Endothelial cell (in vitro differentiated cells): Measurements from ENCODE around the gene AMPH. TPM values are rescaled to one million over a fixed set of nuclear protein-coding genes. Genes with fewer than 3 reads are reported as not detected.
A peak's percentile ranks its signal among the peaks of the same experiment; 100 is the strongest.

ENCODE experiments used
- DNase-seq: peaks from one replicate; pipeline ENCODE4 v3.0.0; 2021; ENCODE audit warnings: low spot score
- H3K27ac Mint-ChIP-seq: one replicate; pipeline ENCODE4 v1.8.0; 2021; ENCODE audit warnings: mixed read lengths, inconsistent platforms; ENCODE audit not compliant: unreplicated experiment
- H3K27me3 Mint-ChIP-seq: one replicate; pipeline ENCODE4 v1.8.0; 2021; ENCODE audit warnings: mild to moderate bottlenecking, moderate library complexity, mixed read lengths, inconsistent platforms; ENCODE audit not compliant: unreplicated experiment
- H3K36me3 Mint-ChIP-seq: one replicate; pipeline ENCODE4 v1.8.0; 2021; ENCODE audit warnings: mild to moderate bottlenecking, low read depth, mixed read lengths, inconsistent platforms; ENCODE audit not compliant: unreplicated experiment
- H3K4me1 Mint-ChIP-seq: one replicate; pipeline ENCODE4 v1.8.0; 2021; ENCODE audit warnings: mild to moderate bottlenecking, mixed read lengths, inconsistent platforms; ENCODE audit not compliant: unreplicated experiment
- H3K4me3 Mint-ChIP-seq: one replicate; pipeline ENCODE4 v1.8.0; 2021; ENCODE audit warnings: mild to moderate bottlenecking, mixed read lengths, inconsistent platforms; ENCODE audit not compliant: unreplicated experiment
- H3K9me3 Mint-ChIP-seq: one replicate; pipeline ENCODE4 v1.8.0; 2021; ENCODE audit warnings: mixed read lengths, inconsistent platforms; ENCODE audit not compliant: unreplicated experiment
- total RNA-seq: library from RNA; stranded (reverse); fragmentation: NEBNext Ultra II Directional; extraction: Animal tissue kit (Norgen Biotek cat#: 25700); gene quantifications from one replicate; pipeline ENCODE4 v1.2.1, GENCODE V29; 2021; ENCODE audit not compliant: unreplicated experiment
- TF ChIP-seq, protein P1 (sequence below): fragments of 200-600 bp; sonication (generic); IDR thresholded peaks from one replicate; pipeline ENCODE4 v1.5.0; 2021; ENCODE audit warnings: antibody characterized with exemption; ENCODE audit not compliant: unreplicated experiment

Gene AMPH
- total RNA-seq, 1 donor from 2014 or later: 1.6 TPM

DNA sequence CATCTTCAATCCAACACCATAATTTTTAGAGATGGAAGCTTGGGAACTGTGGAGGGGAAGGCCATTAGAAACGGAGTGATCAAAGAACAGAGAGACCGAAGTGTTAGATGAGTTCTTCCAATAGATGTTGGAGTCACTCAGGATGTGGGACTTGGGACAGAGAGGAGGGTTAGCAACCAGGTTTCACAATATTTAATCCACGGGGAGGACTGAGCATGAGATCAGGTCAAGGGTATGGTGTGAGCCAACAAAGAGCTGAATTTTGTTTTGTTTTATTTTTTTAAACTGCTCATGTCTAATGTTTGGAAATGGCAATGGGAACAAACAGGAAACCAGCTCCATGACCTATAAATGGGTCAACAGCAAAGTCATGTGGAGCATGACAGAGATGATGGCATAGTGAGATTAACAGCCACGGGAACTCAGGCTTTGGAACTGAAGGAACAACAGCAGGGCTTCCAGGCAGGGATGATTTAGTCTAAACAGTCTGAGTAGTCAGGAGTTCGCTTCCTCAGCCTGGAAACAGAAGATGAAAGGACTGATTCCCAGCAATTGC, 38.9 kb upstream of the AMPH start:
- Mint-ChIP-seq H3K4me3 (no peak overlapping the region), H3K27me3 (peaks cover 4% of the 10 kb centered on the region), H3K4me1 (peaks cover 25% of the 10 kb centered on the region), H3K27ac (no peak overlapping the region), H3K9me3 (no peaks in the 10 kb centered on the region), H3K36me3 (peaks cover 5% of the 10 kb centered on the region)
- TF ChIP-seq, protein P1, sequence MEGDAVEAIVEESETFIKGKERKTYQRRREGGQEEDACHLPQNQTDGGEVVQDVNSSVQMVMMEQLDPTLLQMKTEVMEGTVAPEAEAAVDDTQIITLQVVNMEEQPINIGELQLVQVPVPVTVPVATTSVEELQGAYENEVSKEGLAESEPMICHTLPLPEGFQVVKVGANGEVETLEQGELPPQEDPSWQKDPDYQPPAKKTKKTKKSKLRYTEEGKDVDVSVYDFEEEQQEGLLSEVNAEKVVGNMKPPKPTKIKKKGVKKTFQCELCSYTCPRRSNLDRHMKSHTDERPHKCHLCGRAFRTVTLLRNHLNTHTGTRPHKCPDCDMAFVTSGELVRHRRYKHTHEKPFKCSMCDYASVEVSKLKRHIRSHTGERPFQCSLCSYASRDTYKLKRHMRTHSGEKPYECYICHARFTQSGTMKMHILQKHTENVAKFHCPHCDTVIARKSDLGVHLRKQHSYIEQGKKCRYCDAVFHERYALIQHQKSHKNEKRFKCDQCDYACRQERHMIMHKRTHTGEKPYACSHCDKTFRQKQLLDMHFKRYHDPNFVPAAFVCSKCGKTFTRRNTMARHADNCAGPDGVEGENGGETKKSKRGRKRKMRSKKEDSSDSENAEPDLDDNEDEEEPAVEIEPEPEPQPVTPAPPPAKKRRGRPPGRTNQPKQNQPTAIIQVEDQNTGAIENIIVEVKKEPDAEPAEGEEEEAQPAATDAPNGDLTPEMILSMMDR: no peak
- no peak for DNase-seq

DNA sequence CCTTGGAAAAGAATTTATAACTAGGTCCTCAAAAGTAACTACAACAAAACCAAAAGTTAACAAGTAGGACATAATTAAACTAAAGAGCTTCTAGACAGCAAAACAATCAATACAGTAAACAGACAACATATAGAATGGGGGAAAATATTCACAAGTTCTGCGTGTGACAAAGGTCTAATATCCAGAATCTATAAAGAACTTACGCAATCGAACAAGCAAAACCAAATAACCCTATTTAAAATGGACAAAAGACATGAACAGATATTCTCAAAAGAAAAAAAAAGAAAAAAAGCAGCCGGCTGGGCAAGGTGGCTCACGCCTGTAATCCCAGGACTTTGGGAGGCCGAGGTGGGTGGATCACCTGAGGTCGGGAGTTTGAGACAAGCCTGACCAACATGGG, 33.8 kb upstream of the AMPH start:
- H3K4me3 Mint-ChIP-seq: no peak overlapping the region
- TF ChIP-seq, protein P1: no peak
- DNase-seq: no peak
- peaks cover 25% of the 10 kb centered on the region for H3K4me1 Mint-ChIP-seq
- no peaks in the 10 kb centered on the region for H3K36me3 Mint-ChIP-seq
- no peak overlapping the region for H3K27ac Mint-ChIP-seq
- no peaks in the 10 kb centered on the region for H3K9me3 Mint-ChIP-seq
- H3K27me3 Mint-ChIP-seq: no peaks in the 10 kb centered on the region

DNA sequence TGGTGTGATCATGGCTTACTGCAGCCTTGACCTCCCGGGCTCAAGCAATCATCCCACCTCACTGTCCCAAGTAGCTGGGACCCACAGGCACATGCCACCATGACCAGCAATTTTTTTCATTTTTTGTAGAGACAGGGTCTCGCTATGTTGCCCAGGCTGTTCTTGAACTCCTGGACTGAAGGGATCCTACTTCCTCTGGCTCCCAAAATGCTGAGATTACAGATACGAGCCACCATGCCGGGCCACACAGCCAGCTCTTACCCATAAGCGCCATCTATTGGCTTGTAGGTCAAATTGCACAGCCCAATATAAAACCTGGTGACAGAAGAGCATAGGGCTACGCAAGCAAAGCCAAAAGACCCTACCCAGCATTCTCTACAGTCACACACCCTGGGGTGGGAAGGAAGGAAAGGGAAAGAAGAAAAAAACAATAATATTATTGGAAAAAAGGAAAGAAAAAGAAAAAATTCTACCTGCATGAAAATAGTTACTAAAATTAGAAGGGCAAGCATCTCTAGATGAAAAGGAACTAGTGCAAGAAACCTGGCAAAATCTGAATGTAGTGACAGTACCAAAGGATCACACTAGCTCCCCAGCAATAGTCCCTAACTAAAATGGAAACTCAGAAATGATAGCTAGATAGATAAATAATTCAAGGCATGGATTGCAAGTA, 29.4 kb upstream of the AMPH start:
- no peak overlapping the region for H3K27ac Mint-ChIP-seq
- TF ChIP-seq, protein P1: peak; percentile 66
- no peak overlapping the region for H3K4me3 Mint-ChIP-seq
- no peaks in the 10 kb centered on the region for H3K36me3 Mint-ChIP-seq
- no peaks in the 10 kb centered on the region for H3K27me3 Mint-ChIP-seq
- DNase-seq: peak; percentile 20
- no peaks in the 10 kb centered on the region for H3K4me1 Mint-ChIP-seq
- no peaks in the 10 kb centered on the region for H3K9me3 Mint-ChIP-seq

DNA sequence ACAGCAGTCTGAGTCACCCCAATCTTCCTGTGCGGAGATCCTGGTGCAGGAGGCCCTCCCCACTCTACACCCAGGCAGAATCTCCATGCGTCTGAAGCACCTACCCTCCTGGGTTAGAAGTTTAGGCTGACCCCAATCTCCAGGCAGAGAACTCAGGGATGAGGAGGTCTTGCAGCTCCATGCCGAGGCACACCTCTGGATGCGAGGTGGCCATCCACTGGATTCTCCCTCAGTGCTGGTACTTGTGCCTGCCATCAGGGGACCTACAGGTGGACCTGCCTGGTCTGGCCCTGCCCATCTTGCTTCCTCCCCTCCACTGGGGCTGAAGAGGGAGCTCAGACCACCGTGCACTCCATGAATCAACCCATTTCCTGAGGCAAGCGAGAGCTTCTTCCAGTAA, 28.8 kb upstream of the AMPH start:
- H3K27ac Mint-ChIP-seq: no peak overlapping the region
- H3K4me3 Mint-ChIP-seq: no peak overlapping the region
- TF ChIP-seq, protein P1: no peak
- no peaks in the 10 kb centered on the region for H3K27me3 Mint-ChIP-seq
- H3K4me1 Mint-ChIP-seq: no peaks in the 10 kb centered on the region
- H3K9me3 Mint-ChIP-seq: no peaks in the 10 kb centered on the region
- no peak for DNase-seq
- no peaks in the 10 kb centered on the region for H3K36me3 Mint-ChIP-seq

DNA sequence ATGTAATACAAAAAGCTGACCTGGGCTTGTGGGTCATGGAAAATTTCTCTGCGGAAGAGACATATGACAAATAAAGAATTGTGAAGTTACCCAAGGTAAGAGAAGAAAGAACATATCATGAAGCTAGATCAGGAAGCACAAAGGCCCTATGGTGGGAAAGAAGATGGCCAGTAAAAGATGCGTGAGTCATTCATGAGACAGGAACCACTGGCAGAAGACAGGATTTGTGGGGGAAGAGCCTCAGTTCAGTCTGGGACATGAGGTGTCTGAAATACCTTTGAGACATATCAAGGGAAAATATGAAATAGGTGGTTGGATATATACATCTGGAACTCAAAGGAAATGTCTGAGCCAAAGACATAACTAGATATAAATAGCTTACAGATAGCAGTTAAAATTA, 27.7 kb upstream of the AMPH start:
- TF ChIP-seq, protein P1: no peak
- DNase-seq: no peak

More for the DNA sequence above, 27.7 kb upstream of the AMPH start:
- Mint-ChIP-seq H3K27me3 (no peaks in the 10 kb centered on the region), H3K9me3 (no peaks in the 10 kb centered on the region), H3K27ac (no peak overlapping the region), H3K36me3 (no peaks in the 10 kb centered on the region), H3K4me1 (no peaks in the 10 kb centered on the region), H3K4me3 (no peak overlapping the region)
